DMS53 (cell line): ENCODE data around the gene TGM2.
"Not testable (repeated sequence)": the region's sequence is repeated elsewhere in the genome, so short reads cannot be mapped to it uniquely, and the experiment has no call there.

Source experiments
- DNase-seq: peaks from one replicate; lab custom pipeline; 2025; lab: John Stamatoyannopoulos, UW

The TGM2 gene

GRCh38 chr20:38115205-38115604, 49.9 kb downstream of the TGM2 start:
- DNase-seq: no peak

- DNase-seq: peak; percentile 25
Measured at GRCh38 chr20:38114353-38114791, 50.7 kb downstream of the TGM2 start.

- peak; percentile 66 for DNase-seq
Measured at GRCh38 chr20:38113401-38114325, 51.4 kb downstream of the TGM2 start.

- no peak for DNase-seq
Measured at GRCh38 chr20:38112930-38113294, 52.2 kb downstream of the TGM2 start.

GRCh38 chr20:38112261-38112929, 52.7 kb downstream of the TGM2 start:
- DNase-seq: no peak

GRCh38 chr20:38111366-38112232, 53.5 kb downstream of the TGM2 start:
- no peak for DNase-seq

- DNase-seq: no peak
Measured at GRCh38 chr20:38110525-38111178, 54.4 kb downstream of the TGM2 start.

GRCh38 chr20:38109591-38110524, 55.2 kb downstream of the TGM2 start:
- DNase-seq: no peak

GRCh38 chr20:38108986-38109541, 56.0 kb downstream of the TGM2 start:
- DNase-seq: no peak

GRCh38 chr20:38108438-38108985, 56.6 kb downstream of the TGM2 start:
- no peak for DNase-seq

GRCh38 chr20:38107916-38108315, 57.2 kb downstream of the TGM2 start:
- DNase-seq: not testable (repeated sequence)

GRCh38 chr20:38107386-38107785, 57.7 kb downstream of the TGM2 start:
- not testable (repeated sequence) for DNase-seq

- no peak for DNase-seq
Measured at GRCh38 chr20:38106461-38106860, 58.6 kb downstream of the TGM2 start.

GRCh38 chr20:38104285-38104684, 60.8 kb downstream of the TGM2 start:
- peak; percentile 34 for DNase-seq

GRCh38 chr20:38102206-38102605, 62.9 kb downstream of the TGM2 start:
- not testable (repeated sequence) for DNase-seq

GRCh38 chr20:38098952-38099351, 66.1 kb downstream of the TGM2 start:
- DNase-seq: no peak

- no peak for DNase-seq
Measured at GRCh38 chr20:38095017-38095686, 69.9 kb downstream of the TGM2 start.

GRCh38 chr20:38094373-38094891, 70.6 kb downstream of the TGM2 start:
- peak; percentile 22 for DNase-seq

GRCh38 chr20:38093641-38094077, 71.4 kb downstream of the TGM2 start:
- no peak for DNase-seq
